ENCODE results near the gene KCNJ9.

Gene KCNJ9

DNA sequence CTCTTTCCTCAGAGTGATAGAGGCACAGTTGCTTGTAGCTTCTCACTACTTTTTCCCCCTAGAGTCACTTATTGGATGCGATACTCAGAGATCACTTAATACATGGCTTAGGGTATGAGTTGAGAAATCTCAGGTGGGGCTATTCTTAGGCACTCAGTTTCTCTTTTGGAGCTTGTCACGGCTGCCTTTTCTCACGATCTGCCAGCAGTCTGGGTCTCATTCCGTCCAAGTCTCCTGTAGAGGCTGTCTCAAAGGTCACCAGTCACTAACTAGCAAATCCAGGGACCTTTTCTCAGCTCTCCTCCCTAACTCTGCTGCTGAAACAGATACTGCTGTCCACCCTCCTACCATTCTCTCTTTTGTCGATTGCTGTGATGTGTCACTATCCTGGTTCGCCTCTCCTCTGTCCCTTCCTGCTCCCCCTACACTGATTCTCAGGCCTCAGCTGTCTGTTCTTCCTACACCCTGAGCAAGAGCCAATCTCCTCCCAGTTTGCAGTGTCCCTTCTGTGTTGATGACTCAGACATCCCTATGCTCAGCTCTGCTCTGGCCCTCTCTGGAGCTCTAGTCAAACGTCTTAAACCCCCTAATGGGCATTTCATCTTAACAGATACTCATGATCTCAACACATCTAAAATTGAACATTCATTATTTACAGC is 46.7 kb downstream of the KCNJ9 start:
- DNase-seq = no peak

DNA sequence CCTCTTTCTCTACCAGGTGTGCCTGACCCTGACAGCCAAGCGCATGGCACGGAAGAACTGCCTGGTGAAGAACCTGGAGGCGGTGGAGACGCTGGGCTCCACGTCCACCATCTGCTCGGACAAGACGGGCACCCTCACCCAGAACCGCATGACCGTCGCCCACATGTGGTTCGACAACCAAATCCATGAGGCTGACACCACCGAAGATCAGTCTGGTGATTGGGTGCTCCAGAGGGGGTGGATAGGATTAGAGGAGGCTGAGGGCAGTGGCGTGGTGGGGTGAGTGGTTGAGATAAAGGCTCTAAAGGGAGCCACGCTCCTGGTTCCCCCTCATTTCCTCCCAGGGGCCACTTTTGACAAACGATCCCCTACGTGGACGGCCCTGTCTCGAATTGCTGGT is 47.3 kb downstream of the KCNJ9 start:
- no peak for DNase-seq

DNA sequence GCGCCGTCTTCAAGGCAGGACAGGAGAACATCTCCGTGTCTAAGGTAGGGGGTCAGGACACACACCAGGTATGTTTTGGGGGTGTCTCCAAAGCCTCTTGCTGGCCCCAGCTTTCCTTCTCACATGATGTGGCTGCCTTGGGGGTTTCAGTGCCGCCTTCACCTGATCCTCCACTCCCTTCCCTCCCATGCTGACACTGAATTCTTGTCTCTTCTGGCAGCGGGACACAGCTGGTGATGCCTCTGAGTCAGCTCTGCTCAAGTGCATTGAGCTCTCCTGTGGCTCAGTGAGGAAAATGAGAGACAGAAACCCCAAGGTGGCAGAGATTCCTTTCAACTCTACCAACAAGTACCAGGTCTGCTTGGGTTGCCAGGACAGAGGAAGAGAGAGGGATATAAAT is 47.7 kb downstream of the KCNJ9 start:
- DNase-seq = no peak

DNA sequence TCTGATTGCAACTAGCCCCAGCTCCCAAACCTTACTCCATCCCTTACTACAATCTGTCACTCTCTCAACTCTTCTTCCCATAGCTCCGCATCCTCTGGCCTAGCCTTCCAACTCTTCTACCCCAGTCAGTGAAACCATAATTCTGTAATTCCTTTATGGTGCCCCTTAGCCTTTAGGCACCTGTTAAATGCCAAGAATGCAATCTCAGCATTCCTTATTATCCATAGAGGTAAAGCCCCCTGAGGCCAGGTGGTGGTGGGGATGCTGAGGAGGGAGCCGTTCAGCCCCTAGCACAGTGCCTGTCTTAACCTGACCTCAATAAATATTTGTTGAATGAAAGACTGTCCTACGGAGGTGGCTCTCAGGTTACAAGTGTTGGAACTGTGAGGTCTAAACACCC is 48.2 kb downstream of the KCNJ9 start:
- no peak for DNase-seq

DNA sequence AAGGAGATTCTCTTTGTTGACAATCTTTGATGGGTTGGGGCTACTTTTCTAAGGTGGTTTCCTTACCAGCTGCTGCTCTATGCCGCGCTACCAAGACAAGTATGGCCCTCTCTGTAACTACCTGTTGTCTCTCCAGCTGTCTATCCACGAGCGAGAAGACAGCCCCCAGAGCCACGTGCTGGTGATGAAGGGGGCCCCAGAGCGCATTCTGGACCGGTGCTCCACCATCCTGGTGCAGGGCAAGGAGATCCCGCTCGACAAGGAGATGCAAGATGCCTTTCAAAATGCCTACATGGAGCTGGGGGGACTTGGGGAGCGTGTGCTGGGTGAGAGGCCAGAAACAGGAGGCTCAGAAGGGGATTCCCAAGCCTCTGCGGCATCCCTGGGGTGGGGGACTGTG is 48.6 kb downstream of the KCNJ9 start:
- no peak for DNase-seq

DNA sequence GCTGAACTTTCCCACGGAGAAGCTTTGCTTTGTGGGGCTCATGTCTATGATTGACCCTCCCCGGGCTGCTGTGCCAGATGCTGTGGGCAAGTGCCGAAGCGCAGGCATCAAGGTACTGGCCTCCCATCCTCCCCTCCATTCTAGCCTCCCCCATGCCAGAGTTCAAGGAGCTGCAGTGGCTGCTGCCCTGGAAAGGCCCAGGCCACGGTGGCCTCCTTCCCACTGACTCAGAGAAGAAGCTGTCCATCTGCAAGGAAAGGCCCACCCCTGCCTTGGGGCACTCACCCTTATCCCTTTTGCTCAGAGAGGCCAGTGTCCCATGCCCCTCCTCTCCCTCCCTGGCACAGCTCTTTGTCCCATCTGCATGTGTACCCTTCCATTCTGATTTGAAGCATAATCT is 49.1 kb downstream of the KCNJ9 start:
- no peak for DNase-seq

DNA sequence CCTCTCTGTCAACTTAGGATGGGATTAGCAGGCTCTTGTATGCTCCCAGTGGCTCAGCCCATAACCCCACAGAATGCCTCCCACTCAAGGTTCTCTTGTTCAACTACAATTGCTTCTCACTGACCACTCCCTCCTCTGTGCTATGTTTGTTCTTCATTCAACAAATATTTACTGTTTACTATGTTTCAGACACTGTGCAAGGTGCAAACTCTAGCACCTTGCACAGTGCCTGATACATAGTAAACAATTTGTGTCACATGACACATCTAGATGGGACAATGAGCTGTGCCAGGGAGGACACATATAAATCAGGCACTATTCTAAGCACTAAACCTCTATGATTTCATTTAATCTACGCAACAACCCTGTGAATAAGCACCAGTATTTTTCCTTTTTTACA is 49.6 kb downstream of the KCNJ9 start:
- DNase-seq = no peak

DNA sequence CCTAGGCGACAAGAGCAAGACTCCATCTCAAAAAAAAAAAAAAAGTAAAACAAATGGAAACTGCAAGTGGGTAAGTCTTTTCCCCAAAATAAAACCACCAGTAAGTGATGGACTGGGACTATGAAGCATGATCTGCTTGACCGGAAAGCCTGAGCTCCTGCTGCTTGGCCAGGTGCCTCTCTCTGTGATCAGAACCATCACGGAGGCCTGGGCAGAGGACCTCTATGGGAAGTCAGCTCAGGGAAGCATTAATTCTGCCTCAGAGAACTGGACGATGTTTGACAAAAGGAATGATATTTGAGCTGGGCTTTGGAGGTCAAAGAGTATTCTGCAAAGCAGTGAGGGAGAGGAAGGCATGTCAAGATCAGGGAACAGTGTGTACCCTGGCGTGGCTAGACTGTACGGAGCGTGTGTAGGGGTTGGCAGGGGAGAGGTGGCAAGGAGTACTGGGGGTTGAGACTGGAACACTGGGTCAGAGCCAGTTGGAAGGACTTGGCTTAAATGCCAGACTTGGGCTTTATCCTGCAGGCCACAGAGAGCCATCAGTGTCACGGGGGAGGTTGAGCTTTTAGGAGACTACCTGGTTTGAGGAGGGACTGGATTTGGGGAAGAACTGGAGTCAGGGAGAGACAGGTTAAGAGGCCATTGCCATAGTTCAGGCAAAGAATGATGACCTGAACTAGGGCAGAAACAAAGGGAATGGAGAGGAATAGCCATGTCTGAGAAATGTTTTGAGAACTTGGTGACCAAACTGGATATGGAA is 50.6 kb downstream of the KCNJ9 start:
- no peak for DNase-seq

DNA sequence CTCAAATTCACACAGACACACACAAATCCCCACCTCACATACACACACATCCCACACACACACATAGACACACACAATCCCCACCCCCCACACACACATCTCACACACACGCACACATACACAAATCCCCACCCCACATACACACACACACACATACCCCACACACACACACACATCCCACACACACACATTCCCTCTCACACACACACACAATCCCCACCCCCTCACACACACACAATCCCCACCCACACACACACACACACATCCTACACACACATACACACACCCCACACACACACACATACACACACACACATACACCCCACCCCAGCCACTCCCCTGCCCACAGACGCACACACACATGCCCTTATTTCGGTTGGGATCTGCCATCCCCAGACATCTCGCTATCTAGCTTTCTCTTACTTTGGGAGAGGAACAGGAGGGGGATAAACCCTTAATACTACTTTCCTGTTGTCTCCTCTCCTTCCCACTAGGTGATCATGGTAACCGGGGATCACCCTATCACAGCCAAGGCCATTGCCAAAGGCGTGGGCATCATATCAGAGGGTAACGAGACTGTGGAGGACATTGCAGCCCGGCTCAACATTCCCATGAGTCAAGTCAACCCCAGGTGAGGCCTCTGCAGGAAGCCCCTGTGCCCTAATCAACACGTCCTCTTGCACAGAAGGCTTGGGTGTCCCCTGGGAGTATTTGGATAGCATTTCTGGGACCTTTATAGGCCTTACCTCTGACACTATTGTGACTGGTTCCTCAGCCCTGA is 52.8 kb downstream of the KCNJ9 start:
- DNase-seq = no peak

DNA sequence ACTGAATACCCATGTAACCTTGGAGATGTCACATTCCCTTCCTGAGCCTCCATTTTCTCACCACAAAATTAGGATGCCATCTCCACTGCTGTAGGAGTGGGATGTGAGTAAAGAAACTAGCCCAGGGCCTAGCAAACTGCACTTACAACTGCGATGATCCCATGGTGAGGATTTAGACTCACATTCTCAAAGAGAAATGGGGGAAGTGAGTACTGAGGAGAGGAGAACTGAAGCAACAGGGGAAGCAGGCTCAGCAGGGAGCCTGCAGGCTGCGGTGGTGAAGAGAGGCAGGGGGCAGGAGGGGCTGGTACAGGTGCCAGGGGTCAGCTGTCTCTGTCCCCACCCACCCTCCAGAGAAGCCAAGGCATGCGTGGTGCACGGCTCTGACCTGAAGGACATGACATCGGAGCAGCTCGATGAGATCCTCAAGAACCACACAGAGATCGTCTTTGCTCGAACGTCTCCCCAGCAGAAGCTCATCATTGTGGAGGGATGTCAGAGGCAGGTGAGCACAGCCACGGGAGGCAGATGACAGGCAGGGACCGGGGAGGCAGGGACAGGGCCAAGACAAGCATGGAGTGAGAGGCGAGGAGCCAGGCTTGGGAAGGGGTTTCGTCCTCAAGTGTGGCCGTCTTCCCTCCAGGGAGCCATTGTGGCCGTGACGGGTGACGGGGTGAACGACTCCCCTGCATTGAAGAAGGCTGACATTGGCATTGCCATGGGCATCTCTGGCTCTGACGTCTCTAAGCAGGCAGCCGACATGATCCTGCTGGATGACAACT is 53.6 kb downstream of the KCNJ9 start:
- no peak for DNase-seq

DNA sequence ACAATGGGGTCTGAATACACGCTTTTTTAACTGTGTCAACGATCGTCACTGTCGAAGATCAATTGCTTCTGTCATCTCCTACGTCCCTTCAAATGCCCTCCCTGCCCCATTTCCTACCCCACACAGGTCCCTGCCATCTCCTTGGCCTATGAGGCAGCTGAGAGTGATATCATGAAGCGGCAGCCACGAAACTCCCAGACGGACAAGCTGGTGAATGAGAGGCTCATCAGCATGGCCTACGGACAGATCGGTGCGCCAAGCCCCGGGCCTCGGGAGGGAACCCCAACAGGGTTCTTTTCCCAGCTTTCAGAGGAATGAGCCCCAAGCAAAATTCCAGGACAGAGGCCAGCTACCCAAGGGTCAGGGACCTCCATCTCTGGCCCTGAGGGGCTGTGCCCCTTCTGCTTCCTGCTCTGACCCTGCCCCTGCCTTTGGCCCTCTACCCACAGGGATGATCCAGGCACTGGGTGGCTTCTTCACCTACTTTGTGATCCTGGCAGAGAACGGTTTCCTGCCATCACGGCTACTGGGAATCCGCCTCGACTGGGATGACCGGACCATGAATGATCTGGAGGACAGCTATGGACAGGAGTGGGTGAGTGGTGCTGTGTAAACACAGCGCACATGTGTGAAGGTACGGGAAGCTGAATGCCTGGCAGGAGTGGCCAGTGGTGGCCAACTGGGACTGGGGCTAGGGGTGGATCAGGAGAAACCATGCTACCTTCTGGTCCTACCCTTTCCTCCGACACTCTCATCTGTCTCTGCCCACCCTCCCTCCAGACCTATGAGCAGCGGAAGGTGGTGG is 55.0 kb downstream of the KCNJ9 start:
- no peak for DNase-seq

DNA sequence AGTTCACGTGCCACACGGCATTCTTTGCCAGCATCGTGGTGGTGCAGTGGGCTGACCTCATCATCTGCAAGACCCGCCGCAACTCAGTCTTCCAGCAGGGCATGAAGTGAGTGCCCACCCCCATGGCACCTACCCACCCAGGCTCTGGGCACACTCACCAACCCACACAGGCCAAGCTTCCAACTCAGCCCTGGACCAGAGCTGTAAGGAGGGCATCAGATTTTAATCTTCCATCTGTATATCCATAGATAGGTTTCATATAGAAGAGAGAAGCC is 55.5 kb downstream of the KCNJ9 start:
- DNase-seq = no peak

DNA sequence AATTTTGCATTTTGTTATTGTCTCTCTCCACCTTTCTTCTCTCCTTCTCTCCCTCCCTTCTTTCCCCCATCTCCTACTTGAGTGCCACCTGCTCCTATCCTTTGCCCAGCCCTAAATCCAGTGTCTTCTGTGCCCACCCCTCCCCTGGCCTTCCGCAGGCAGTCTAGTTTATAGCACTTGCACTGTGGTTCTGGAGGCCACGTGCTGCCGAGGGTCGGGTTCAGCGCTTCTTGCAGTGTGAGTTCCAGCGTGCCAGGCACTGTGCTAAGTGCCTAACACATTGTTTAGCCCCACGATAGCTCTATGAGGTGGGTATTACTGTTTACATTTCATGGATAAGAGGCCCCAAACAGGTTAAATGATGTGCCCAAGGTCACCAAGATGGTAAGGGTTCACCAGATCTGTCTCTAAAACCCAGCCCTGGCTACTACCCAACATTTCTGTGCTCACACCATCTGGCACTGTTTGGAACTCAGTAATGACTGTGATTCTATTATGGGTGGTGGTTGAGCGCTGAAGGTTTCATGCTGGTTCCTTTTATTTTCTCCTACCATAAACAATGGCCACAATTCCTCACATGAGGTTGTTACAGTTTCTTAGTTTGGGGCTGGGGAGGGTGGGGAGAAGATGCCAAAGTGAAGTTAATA is 56.0 kb downstream of the KCNJ9 start:
- DNase-seq = no peak

DNA sequence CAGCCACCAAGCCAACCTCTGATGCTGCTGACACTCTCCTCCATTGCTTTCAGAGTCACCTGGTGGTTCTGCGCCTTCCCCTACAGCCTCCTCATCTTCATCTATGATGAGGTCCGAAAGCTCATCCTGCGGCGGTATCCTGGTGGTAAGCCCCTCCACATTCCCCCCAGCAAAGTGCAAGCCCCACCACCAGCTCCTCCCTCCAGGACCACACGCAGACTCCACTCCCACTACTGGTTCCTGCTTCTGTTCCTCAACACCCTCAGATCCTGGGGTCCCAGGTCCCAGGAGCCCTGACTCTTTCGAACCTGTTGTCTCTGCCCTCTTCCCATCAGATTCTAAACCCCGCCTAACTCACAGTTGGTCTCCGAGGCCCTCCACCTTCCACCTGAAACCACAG is 58.5 kb downstream of the KCNJ9 start:
- no peak for DNase-seq
